OCI-LY7 (cell line): Measurements from ENCODE around the gene MTF1. TPM values are rescaled to one million over a fixed set of nuclear protein-coding genes. Genes with fewer than 3 reads are reported as not detected.

ENCODE experiments used
- BruUV-seq: library from RNA; stranded (reverse); fragments of 400-500 nt; replicated peaks from 2 replicates; lab custom pipeline; 2021; lab: Mats Ljungman, UMichigan
- CTCF ChIA-PET: fragments of 300-600 bp; sonication (Branson Sonifier 250); formaldehyde crosslinking; loops from one replicate; lab custom pipeline; 2022; ENCODE audit warnings: antibody characterized with exemption; ENCODE audit not compliant: unreplicated experiment; lab: Charles Lee
- POLR2A ChIA-PET: fragments of 300-600 bp; sonication (Branson Sonifier 250); formaldehyde crosslinking; loops from one replicate; lab custom pipeline; 2022; ENCODE audit warnings: antibody characterized with exemption; lab: Charles Lee
- DNase-seq: peaks from one replicate; pipeline ENCODE4 v3.0.0-alpha.2; 2015; ENCODE audit warnings: low spot score
- H2AFZ ChIP-seq: fragments of 200-600 bp; sonication (generic), shearing (Covaris generic); 2 replicates; pipeline ENCODE4 v1.6.1; 2014; ENCODE audit warnings: mild to moderate bottlenecking, antibody characterized with exemption, low read length, moderate library complexity
- H3K27ac ChIP-seq: fragments of 200-600 bp; sonication (generic); 2 replicates; pipeline ENCODE4 v1.5.1; 2014; ENCODE audit warnings: mixed run types, low read depth, mild to moderate bottlenecking, moderate library complexity, low read length, inconsistent platforms; ENCODE audit not compliant: poor library complexity, severe bottlenecking
- H3K36me3 ChIP-seq: fragments of 200-600 bp; sonication (generic); 2 replicates; pipeline ENCODE4 v1.6.1; 2014; ENCODE audit warnings: mild to moderate bottlenecking, antibody characterized with exemption, low read length, moderate library complexity, mixed read lengths; ENCODE audit not compliant: insufficient read depth
- H3K4me1 ChIP-seq: fragments of 200-600 bp; sonication (generic); 2 replicates; pipeline ENCODE4 v1.5.1; 2014; ENCODE audit warnings: mild to moderate bottlenecking, low read length; ENCODE audit not compliant: insufficient read depth, poor library complexity, severe bottlenecking
- H3K4me2 ChIP-seq: fragments of 200-600 bp; sonication (generic); 2 replicates; pipeline ENCODE4 v1.6.1; 2014; ENCODE audit warnings: mild to moderate bottlenecking, low read length
- H3K4me3 ChIP-seq: fragments of 200-600 bp; sonication (generic); 2 replicates; pipeline ENCODE4 v1.5.1; 2014; ENCODE audit warnings: mild to moderate bottlenecking, low read depth, low read length; ENCODE audit not compliant: poor library complexity, severe bottlenecking
- H3K79me2 ChIP-seq: fragments of 200-600 bp; sonication (generic); 2 replicates; pipeline ENCODE4 v1.6.1; 2016; ENCODE audit warnings: low read depth, mild to moderate bottlenecking, low read length, moderate library complexity, mixed read lengths; ENCODE audit not compliant: insufficient read depth
- H3K9me2 ChIP-seq: fragments of 200-600 bp; sonication (generic); 2 replicates; pipeline ENCODE4 v1.6.1; 2016; ENCODE audit warnings: mild to moderate bottlenecking, low read length, mixed read lengths; ENCODE audit not compliant: insufficient read depth
- H3K9me3 ChIP-seq: fragments of 200-600 bp; sonication (generic); 2 replicates; pipeline ENCODE4 v1.6.1; 2014; ENCODE audit warnings: mild to moderate bottlenecking, mixed run types, low read length, mixed read lengths
- H4K20me1 ChIP-seq: fragments of 200-600 bp; sonication (generic); 2 replicates; pipeline ENCODE4 v1.6.1; 2014; ENCODE audit warnings: mild to moderate bottlenecking, antibody characterized with exemption, low read length, moderate library complexity, mixed read lengths; ENCODE audit not compliant: insufficient read depth
- EZH2phosphoT487 ChIP-seq: fragments of 200-600 bp; sonication (generic); IDR thresholded peaks from 2 replicates; pipeline ENCODE4 v1.6.1; 2018; ENCODE audit warnings: low read depth, borderline replicate concordance, mild to moderate bottlenecking, mixed run types, antibody characterized with exemption, low read length, moderate library complexity, mixed read lengths
- intact Hi-C: fragments of 100-400 bp; cut with micrococcal nuclease; formaldehyde crosslinking; loops from one replicate; pipeline ENCODE4 v1.10.0; 2022; ENCODE audit not compliant: unreplicated experiment
- total RNA-seq, 2 experiments: library from RNA; depleted of rRNA in 1 of 2; stranded (reverse); fragments of >200 nt in 1 of 2; shearing (Covaris generic) in 1 of 2; gene quantifications; 2 replicates each; pipeline ENCODE4 v1.2.3, GENCODE V29; 2014 to 2022
- TF ChIP-seq, protein P1 (sequence below): fragments of 200-600 bp; sonication (generic); conservative IDR thresholded peaks from 2 replicates; pipeline ENCODE4 v1.5.1; 2014; ENCODE audit warnings: mild to moderate bottlenecking, antibody characterized with exemption, low read length, moderate library complexity, mixed read lengths

The MTF1 gene
- total RNA-seq, 2 experiments from 2014 or later = 1.8 to 16.5 TPM

DNA sequence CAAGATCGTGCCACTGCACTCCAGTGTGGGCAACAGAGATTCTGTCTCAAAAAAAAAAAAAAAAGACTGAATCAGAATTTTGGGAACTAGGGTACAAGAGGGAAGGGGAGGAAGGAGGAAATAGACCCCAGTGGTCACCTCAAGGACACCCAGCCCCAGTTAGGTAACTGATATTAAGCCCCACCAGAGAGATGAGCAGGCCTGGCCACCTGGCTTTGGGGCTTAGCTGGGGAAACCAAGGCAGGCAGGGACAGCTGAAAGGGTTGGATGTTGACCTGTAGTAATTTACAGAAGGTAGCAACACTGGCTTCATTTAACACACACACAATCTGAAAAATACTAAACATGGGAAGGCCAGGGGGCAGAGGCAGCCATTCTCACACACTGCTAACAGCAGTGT is 57.0 kb downstream of the MTF1 start:
- H4K20me1 ChIP-seq = peaks cover 10% of the 10 kb centered on the region
- no peaks in the 10 kb centered on the region for H3K9me3 ChIP-seq
- peaks cover 98% of the 10 kb centered on the region for H3K36me3 ChIP-seq
- intact Hi-C loops = no loop called here
- no peak overlapping the region for H3K4me2 ChIP-seq
- no peaks in the 10 kb centered on the region for H3K9me2 ChIP-seq
- H3K4me1 ChIP-seq = peaks cover 11% of the 10 kb centered on the region
- no peak overlapping the region for H3K27ac ChIP-seq
- no peak overlapping the region for H2AFZ ChIP-seq
- BruUV-seq = no TSS peak
- TF ChIP-seq, protein P1, sequence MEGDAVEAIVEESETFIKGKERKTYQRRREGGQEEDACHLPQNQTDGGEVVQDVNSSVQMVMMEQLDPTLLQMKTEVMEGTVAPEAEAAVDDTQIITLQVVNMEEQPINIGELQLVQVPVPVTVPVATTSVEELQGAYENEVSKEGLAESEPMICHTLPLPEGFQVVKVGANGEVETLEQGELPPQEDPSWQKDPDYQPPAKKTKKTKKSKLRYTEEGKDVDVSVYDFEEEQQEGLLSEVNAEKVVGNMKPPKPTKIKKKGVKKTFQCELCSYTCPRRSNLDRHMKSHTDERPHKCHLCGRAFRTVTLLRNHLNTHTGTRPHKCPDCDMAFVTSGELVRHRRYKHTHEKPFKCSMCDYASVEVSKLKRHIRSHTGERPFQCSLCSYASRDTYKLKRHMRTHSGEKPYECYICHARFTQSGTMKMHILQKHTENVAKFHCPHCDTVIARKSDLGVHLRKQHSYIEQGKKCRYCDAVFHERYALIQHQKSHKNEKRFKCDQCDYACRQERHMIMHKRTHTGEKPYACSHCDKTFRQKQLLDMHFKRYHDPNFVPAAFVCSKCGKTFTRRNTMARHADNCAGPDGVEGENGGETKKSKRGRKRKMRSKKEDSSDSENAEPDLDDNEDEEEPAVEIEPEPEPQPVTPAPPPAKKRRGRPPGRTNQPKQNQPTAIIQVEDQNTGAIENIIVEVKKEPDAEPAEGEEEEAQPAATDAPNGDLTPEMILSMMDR = no peak
- TF ChIP-seq EZH2phosphoT487 = no peak
- H3K4me3 ChIP-seq = no peak overlapping the region
- no peak for DNase-seq
- CTCF ChIA-PET = no interaction called here
- POLR2A ChIA-PET = no interaction called here
- peaks cover 29% of the 10 kb centered on the region for H3K79me2 ChIP-seq

DNA sequence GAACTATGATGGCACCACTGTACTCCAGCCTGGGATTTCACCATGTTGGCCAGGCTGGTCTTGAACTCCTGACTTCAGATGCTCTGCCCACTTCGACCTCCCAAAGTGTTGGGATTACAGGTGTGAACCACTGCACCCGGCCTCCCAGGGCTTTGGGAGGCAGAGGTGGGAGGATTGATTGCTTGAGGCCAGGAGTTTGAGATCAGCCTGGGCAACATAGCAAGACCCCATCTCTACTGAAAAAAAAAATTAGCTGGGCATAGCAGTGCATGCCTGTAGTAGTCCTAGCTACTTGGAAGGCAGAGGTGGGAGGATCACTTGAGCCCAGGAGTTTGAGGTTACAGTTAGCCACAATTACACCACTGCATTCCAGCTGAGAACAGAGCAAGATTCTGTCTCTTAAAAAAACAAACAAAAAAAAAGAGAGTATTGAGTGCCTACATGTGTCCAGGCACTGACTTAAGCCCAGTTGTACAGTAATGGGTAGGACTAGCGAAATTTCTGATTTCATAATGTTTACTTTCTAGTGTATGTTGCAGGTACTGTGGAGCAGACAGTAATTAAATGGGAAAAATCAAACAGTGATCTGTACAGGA is 61.5 kb downstream of the MTF1 start:
- Histone ChIP-seq H3K4me1 (peaks cover 28% of the 10 kb centered on the region), H3K79me2 (peaks cover 18% of the 10 kb centered on the region; the same call in 1 of the 2 replicates), H3K36me3 (peaks cover 69% of the 10 kb centered on the region), H3K4me3 (no peak overlapping the region), H3K9me2 (no peaks in the 10 kb centered on the region), H2AFZ (no peak overlapping the region), H3K4me2 (no peak overlapping the region), H4K20me1 (no peaks in the 10 kb centered on the region), H3K27ac (no peak overlapping the region), H3K9me3 (no peaks in the 10 kb centered on the region)
- no peak for DNase-seq
- CTCF ChIA-PET = no interaction called here
- intact Hi-C loops = no loop called here
- no TSS peak for BruUV-seq
- no peak for TF ChIP-seq EZH2phosphoT487
- TF ChIP-seq, protein P1 = no peak
- POLR2A ChIA-PET = interaction anchor here (1.1 to 1.8 kb wide), 2 partner anchors 9 to 10 kb away, joined by 4 to 6 read pairs; partner anchors contain the start of genes C1orf122 and YRDC
